Measurements from ENCODE around the gene SMAD3. TPM values are rescaled to one million over a fixed set of nuclear protein-coding genes. Genes with fewer than 3 reads are reported as not detected.

Gene SMAD3
- total and polyA plus RNA-seq, 2 of the 8 experiments (the other 6 are each of a cell fraction or from before 2014, with no cell fraction given) = 10.1 to 12.4 TPM

- no peak overlapping the region for H3K4me2 ChIP-seq (ENCODE audit: insufficient read depth in 1 of 2, low read depth in 2 of 2, low read length in 2 of 2)
- H3K79me1 ChIP-seq (ENCODE audit: low read depth, low read length) = no peaks in the 10 kb centered on the region
- no peak overlapping the region for H2BK20ac ChIP-seq (ENCODE audit: low read length)
- H3K36me3 ChIP-seq (ENCODE audit: control insufficient read depth in 2 of 4, insufficient read depth in 4 of 4, low read length in 3 of 4) = no peaks in the 10 kb centered on the region
- DNase-seq (ENCODE audit: low read depth in 1 of 2, low spot score in 2 of 2) = no peak
- H3K4ac ChIP-seq (replicated peaks; ENCODE audit: insufficient read length, low read depth, low read length) = no peak overlapping the region
- no peaks in the 10 kb centered on the region for H4K20me1 ChIP-seq (replicated peaks in 1 of 2; ENCODE audit: control insufficient read depth in 1 of 2, insufficient read depth in 2 of 2, low read length in 2 of 2)
- no peak overlapping the region for H3K14ac ChIP-seq (ENCODE audit: insufficient read length)
- no peak overlapping the region for H3K56ac ChIP-seq (replicated peaks; ENCODE audit: insufficient read length, low read depth, low read length)
- no peak overlapping the region for H2BK5ac ChIP-seq (ENCODE audit: low read depth, low read length)
- no peak overlapping the region for H2BK15ac ChIP-seq (ENCODE audit: low read length)
- no peak overlapping the region for H3K18ac ChIP-seq (ENCODE audit: extremely low read depth, low read length)
- no peak overlapping the region for H3K9ac ChIP-seq (replicated peaks in 1 of 4; ENCODE audit: extremely low read depth in 1 of 4, low read depth in 3 of 4, low read length in 3 of 4)
- H2BK120ac ChIP-seq (replicated peaks; ENCODE audit: low read depth, low read length) = no peak overlapping the region
- no peak overlapping the region for H4K5ac ChIP-seq (ENCODE audit: insufficient read length, low read depth, low read length)
- no peaks in the 10 kb centered on the region for H3K79me2 ChIP-seq (ENCODE audit: control insufficient read depth in 1 of 2, insufficient read depth in 2 of 2, low read length in 2 of 2)
- H3K27me3 ChIP-seq (replicated peaks in 1 of 4; ENCODE audit: control insufficient read depth in 3 of 4, extremely low read depth in 1 of 4, insufficient read depth in 3 of 4, low read length in 3 of 4) = no peaks in the 10 kb centered on the region
- ChIA-PET POLR2A (ENCODE audit: partially characterized antibody) (interaction anchor here (1.2 to 3.9 kb wide), 3 partner anchors 17 to 25 kb away, joined by 3 to 21 read pairs (median 4); partner anchors contain the start of gene SMAD3), CTCF (ENCODE audit: partially characterized antibody) (interaction anchor here (1.0 to 1.3 kb wide), 3 partner anchors 62 to 118 kb away, joined by 3 to 4 read pairs (median 3); no protein-coding TSS in a partner anchor)
- TF ChIP-seq SIN3A (conservative IDR thresholded peaks at IDR 0.05 in 1 of 2, IDR thresholded peaks at IDR 0.05 in 1 of 2; ENCODE audit: low read depth in 1 of 2, low read length in 2 of 2) (no peak), KDM1A (IDR thresholded peaks at IDR 0.05; ENCODE audit: borderline replicate concordance, low read length) (no peak), SP2 (IDR thresholded peaks at IDR 0.05; ENCODE audit: low read length) (no peak), CHD1 (IDR thresholded peaks at IDR 0.05; ENCODE audit: low read depth, low read length) (no peak), ATF3 (IDR thresholded peaks at IDR 0.05; ENCODE audit: insufficient read depth, low read depth, low read length) (no peak), ZNF274 (IDR thresholded peaks at IDR 0.05; ENCODE audit: borderline replicate concordance, extremely low read depth, low read length) (no peak)
- H3K27ac ChIP-seq (ENCODE audit: low read depth, low read length) = no peak overlapping the region
- no peak for FAIRE-seq
- H3K4me1 ChIP-seq (replicated peaks in 1 of 4; ENCODE audit: control insufficient read depth in 3 of 4, insufficient read depth in 4 of 4, low read length in 3 of 4) = peaks cover 4% of the 10 kb centered on the region in 4 experiments; a peak in 5 of 7 replicates
- 83% methylated on average over 1 of the region's 1 CpG; no CpG with 5 or more reads in 1 of the 2 experiments for WGBS, 2 experiments (ENCODE audit: extremely low coverage in 1 of 2, insufficient coverage in 1 of 2, insufficient read length in 1 of 2, insufficient replicate concordance in 2 of 2, low coverage in 1 of 2, low lambda C conversion rate in 2 of 2, missing lambda C conversion rate in 1 of 2)
- H4K91ac ChIP-seq (replicated peaks; ENCODE audit: insufficient read length, low read length) = no peak overlapping the region
- no peaks in the 10 kb centered on the region for H3K9me3 ChIP-seq (ENCODE audit: insufficient read depth in 2 of 2, low read depth in 1 of 2, low read length in 1 of 2)
- no peak overlapping the region for H4K8ac ChIP-seq (ENCODE audit: extremely low read depth, insufficient read depth, low read length)
- H3K4me3 ChIP-seq (ENCODE audit: extremely low read depth in 1 of 4, insufficient read depth in 2 of 4, low read depth in 3 of 4, low read length in 4 of 4) = no peak overlapping the region
- no peaks in the 10 kb centered on the region; the same call in 1 of the 2 replicates for H3K23me2 ChIP-seq (ENCODE audit: low read depth, low read length)
- H2AFZ ChIP-seq (ENCODE audit: low read length) = no peak overlapping the region
- H2AK5ac ChIP-seq (ENCODE audit: low read depth, low read length) = no peak overlapping the region
- H3K23ac ChIP-seq (ENCODE audit: insufficient read length) = no peak overlapping the region
- no peak overlapping the region for H2BK12ac ChIP-seq (ENCODE audit: low read depth, low read length)
Measured at GRCh38 chr15:67047149-67047661, 18.2 kb upstream of the SMAD3 start.

Measured in H1 (cell line).